ENCODE results near the gene CCDC9.
"Not testable (repeated sequence)": the region's sequence is repeated elsewhere in the genome, so short reads cannot be mapped to it uniquely, and the experiment has no call there.

CCDC9 gene

GRCh38 chr19:47232422-47233211, 23.7 kb upstream of the CCDC9 start:
- DNase-seq = no peak

DNA sequence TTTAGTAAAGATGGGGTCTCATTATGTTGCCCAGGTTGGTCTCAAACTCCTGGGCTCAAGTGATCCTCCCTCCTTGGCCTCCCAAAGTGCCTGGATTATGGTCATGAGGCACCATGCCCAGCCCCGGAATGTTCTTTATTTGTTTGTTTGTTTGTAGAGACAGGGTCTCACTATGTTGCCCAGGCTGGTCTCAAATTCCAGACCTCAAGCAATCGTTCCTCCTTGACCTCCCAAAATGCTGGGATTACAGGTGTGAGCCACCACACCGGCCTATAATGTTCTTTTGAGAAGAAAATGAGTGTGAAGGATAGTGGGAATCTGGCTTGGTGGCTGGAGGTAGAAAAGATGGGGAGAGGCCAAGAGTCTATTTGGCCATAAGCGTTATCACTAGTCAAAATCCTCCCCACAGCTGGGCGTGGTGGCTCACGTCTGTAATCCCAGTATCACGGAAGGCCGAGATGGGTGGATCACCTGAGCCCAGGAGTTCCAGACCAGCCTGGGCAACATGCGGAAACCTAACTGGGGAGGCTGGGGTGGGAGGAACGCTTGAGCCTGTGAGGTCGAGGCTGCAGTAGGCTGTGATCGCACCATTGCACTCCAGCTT, 20.2 kb upstream of the CCDC9 start:
- DNase-seq = no peak

- no peak for DNase-seq
Observed at GRCh38 chr19:47239152-47239551, 17.2 kb upstream of the CCDC9 start.

- DNase-seq = peak; percentile 75
Observed at GRCh38 chr19:47239610-47240296, 16.6 kb upstream of the CCDC9 start.

DNA sequence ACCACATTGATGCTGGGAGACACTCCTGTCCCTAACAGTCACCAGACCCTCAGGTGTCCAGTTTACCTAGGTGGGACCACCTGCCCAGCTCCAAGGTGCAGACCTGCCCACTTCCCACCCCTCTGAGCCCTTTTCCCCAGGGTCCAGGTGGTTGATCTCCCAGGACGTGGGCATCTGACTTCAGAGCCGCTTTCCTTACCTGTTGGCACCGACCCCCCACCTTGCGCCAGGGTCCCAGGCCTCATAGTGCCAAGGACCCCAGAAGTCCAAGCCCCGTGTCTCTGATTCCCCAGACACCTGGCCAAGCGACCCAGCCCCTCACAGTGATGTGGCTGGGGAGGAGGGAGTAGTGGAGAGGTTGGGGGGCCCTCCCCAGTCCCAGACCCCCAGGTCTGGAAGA, 15.8 kb upstream of the CCDC9 start:
- no peak for DNase-seq

- DNase-seq = peak; percentile 58
Observed at GRCh38 chr19:47240996-47241918, 15.1 kb upstream of the CCDC9 start.

DNA sequence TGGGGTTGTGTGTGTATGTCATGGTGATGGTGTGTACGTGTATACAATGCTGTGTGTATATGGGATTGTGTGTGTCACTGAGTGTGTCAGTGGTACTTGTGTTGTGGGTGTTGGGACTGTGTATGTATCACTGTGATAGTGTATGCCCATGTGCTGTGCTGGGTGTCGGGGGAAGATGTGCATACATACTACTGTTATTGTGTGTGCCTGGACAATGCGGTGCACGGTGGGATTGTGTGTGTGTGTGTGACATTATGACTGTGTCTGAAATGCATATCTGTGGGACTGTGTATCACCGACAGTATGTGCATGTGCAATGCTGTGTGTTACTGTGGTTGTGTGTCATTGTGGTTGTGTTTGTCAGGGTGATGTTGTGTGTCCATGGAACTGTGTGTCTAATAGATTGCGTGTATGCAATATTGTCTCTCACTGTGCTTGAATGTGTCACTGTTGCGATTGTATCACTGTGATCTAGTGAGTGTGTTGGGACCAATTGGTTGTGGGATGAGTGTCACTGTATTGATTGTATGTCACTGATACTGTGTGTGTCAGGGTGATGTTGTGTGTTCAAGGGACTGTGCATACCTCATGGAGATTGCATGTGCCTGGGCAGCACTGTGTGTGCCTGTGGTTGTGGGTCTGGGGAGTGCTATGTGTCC, 14.3 kb upstream of the CCDC9 start:
- DNase-seq = no peak

GRCh38 chr19:47243364-47243775, 13.0 kb upstream of the CCDC9 start:
- DNase-seq = no peak

GRCh38 chr19:47243776-47244547, 12.4 kb upstream of the CCDC9 start:
- peak; percentile 84 for DNase-seq

GRCh38 chr19:47247308-47247990, 8.9 kb upstream of the CCDC9 start:
- DNase-seq = peak; percentile 54

GRCh38 chr19:47253016-47253415, 3.3 kb upstream of the CCDC9 start:
- DNase-seq = not testable (repeated sequence)

- no peak for DNase-seq
Observed at GRCh38 chr19:47253467-47253881, 2.9 kb upstream of the CCDC9 start.

DNA sequence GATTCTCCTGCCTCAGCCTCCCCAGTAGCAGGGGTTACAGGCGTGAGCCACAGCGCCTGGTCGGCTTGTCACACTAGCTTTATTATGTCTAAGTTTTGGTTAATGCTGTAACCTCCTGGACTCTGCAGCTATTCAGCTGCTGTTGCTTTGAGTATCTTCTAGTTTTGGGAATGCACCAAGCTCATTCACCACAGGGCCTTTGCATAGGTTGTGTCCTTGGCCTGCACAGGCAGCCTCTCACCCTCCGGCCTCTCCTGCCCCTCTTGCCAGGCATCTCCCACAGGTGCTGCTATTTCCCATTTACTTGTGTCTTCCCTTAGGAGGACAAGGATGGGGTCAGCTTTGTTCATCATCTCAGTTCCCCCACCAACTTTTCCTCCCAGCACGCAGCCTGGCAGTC, 2.4 kb upstream of the CCDC9 start:
- DNase-seq = no peak

- peak; percentile 96 for DNase-seq
Observed at GRCh38 chr19:47256693-47257410, 527 bp downstream of the CCDC9 start.

DNA sequence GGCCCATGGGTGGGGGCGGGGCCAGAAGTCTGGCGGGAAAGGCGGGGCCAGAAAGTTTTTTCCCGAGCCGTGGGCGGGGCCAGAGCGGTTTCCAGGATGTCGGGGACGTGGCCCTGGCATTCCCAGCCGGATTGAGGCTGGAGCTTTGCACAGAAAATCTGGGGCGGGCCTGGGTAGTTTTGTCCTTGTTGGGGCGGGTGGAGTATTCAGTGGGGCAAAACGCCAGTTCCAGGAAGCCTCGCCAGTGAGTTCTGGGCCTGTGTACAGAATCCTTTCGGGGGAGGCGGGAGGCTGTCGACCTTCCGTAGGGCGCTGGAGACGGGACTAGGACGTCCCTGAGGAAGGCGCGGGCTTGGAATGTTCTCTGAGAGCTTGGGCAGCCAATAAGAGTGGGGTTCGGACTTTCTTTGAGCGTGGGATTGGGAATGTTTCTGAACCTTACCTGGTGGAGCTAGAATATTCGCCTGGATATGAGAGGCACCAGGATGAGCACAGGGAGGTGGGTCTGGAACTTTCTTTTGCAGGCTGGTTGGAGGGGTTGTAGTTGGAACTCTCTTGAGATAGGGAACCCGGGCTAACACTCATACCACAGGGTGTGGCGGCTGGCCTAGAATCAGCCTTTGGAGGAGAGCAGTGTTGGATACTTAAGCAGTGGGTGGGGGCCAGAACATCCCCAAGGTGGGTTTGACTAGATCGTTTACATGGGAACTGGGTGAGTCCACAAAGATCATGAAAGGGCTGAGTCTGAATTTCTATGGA, 1.3 kb downstream of the CCDC9 start:
- DNase-seq = no peak

- DNase-seq = no peak
Observed at GRCh38 chr19:47258434-47258833, 2.1 kb downstream of the CCDC9 start.

DNA sequence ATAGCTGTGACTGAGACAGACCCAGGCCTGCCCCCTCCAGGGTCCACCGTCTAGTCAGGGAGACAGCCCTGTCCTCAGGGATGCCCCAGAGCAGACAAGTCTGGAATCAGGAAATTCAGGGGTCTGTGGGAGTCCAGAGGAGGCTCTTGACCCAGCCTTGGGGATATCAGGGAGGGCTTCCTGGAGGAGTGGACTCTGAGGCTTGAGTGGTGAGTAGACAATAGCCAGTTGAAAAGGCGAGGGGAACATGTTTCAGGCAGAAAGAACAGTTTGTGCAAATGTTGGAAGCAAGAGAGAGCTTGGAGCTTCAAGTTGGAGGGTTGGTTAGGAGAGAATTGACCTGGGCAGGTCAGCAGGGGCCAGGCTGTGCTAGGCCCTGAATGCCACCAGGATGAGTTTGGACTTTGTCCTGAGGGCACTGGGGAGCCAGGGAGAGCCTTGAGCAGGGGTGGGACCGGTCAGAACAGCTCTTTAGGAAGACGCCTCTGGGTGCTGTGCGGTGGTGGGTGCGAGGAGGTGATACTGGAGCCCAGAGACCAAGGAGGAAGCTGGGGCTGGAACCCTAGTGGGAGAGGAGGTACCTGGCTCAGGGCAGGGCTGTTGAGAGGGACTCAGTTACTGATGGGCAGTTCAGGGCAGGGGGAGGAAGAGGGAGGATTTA, 2.7 kb downstream of the CCDC9 start:
- DNase-seq = no peak

DNA sequence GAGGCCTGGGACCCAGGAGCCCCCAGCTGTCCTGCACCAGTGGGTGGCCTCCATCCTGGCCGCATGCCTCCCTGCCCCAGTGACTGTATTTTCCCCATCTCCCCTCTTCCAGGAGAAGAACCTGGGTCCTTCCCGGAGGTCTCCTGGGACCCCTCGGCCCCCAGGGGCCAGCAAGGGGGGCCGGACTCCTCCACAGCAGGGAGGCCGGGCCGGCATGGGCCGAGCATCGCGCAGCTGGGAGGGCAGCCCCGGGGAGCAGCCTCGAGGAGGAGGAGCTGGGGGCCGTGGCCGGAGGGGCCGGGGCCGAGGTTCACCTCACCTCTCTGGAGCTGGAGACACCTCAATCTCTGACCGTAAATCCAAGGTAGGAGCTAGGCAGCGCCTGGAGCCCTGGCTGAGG, 4.2 kb downstream of the CCDC9 start:
- DNase-seq = no peak
